ENCODE results near the gene KCTD3.
A peak's percentile ranks its signal among the peaks of the same experiment; 100 is the strongest.

Gene KCTD3

DNA sequence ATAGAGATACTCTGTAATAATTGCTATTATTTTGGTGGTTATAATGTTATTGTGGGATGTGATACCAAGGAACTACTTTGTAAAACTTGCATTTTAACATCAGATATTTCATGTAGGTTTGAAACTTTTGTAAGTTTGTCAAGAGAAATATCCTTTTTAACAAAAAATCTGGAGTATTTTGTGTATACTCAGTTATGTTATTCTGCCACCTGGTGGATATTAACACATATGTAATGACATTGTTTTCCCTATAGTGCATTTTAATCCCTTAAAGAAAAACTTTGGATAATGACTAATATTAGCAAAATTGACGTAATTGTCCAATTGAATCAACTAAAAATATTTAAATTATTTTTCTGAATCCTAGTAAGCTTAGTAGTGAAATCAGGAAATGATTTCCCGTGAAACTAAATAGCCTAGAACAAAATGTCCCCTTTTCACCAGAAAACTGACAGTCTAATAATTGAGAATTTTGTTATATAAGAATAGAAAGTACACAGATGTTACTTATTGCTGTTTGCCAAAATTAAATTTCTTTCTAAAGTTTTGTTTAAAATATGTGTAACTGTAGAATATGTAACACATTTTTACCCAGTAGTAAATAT, 39.6 kb downstream of the KCTD3 start:
- peak; percentile 13 for DNase-seq

DNA sequence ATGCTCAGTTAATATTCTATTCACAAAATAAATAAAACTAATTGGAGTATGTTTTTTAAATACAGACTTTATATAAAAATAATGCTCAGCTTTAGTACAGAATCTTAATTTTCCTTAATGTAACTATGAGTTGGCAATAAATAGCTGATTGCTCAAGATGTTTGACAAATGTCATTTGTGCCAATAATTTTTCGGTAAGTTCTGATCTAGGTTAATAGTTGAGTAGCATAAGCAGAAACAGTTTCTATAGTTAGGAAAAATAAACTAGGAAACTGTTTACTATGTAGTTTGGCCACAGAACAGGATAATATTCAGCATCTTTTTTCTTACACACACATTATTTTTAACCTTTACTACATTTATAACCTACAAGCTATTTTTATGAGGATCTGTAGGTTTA, 40.3 kb downstream of the KCTD3 start:
- DNase-seq, result no peak

DNA sequence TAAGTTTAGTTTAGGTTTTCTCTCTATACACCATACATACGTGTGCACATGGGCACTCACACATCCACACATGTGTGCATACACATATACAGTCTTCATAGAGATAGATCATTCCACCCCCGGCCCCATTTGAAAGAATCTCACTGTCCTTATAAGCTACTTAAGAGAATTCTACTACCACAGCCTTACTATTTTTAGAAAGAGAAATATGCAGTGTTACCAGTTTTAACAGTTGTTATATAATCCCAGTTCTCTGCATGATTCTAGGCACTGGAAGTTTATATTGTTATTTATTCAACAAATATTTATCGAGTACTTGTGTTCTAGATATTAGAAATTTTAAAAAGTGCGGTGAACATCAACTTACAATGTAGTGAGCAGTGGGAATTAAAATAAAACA, 41.5 kb downstream of the KCTD3 start:
- no peak for DNase-seq

DNA sequence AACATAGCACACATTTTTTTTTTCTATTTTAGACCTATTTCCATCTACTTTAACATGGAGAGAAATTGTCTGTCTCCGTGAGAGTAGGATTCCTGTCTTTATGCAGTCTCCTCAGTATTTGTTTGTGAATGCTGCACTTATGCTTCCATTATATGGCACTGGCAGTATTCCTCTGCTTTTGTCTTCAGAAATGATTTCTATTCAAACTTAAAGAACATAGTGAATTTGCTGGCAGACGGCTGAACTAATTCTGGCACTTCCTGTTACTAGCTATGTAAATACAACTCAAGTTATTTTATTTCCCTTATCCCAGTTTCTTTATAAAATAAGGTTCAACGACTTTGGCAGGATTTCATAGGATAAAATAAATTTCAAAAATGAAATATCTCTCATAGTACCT, 45.3 kb downstream of the KCTD3 start:
- DNase-seq, result no peak

DNA sequence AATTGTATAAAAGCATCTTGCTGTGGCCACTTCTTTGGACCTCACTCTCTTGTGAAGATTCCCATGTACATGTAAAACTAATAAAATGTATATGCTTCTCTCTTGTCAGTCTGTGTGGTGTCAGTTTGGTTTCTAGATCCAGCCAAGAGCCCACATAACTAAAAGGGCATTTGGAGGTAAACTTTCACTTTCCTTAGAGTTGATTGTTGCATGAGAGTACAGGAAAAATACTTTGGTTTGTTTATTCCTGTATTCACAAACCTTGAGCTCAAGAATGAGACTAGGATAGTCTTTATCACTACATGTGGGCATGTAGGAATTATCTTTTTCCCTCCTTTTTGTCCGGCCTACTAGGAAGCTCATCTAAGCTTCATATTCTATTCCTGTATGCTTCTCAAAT, 50.9 kb downstream of the KCTD3 start:
- no peak for DNase-seq

DNA sequence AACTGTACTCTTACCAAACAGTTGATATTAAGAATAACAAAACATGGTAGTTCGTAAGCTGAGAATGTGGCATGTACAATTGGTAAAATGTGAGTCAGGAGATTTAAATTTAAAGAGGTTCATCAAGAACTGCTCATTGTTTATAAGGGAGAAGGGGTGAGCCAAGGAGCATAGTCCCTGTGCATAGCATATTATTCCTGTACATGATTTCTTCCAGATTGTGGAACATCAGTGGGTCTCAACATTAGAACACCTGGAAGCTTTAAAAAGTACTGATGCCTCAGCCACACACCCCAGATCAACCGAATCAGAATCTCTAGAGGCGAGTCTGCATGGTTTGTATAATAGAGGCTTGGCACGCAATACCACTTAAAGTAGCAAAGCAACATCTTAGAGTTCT, 56.1 kb downstream of the KCTD3 start:
- DNase-seq, result peak; percentile 8

DNA sequence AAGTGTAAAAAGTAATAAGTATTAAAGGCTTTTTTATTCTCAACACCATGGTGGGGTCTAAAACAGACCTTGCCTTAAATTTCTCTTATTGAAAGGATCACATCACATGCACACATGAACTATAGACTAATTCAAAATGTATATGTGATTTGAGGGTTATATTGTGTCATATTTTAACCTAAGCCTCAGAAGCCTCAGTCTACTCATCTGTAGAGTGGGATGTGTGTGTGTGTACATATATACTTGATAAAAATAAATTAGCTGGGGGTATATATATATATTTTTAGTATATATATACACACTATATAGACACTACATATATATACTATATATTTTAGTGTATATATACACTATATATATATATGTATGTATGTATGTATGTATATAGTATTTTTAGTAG, 58.8 kb downstream of the KCTD3 start:
- no peak for DNase-seq

DNA sequence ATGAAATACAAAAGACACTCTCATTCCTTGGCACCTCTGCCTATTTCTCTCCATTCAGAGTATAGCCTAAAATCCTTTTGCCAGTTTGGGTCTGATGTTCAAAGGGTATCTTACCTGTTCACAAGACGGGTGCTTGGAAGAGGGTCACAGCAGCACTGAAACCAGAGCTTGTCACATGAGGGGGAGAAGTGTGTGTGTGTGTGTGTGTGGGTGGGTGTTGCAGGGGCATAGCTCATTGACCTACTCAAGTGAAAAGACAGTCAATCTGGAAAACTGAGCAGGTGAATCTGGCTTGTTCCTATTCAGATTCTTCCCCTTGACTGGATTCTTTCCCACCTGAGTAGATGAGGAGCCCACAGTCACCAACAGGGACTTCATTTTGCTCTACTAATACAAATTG, 63.9 kb downstream of the KCTD3 start:
- no peak for DNase-seq

DNA sequence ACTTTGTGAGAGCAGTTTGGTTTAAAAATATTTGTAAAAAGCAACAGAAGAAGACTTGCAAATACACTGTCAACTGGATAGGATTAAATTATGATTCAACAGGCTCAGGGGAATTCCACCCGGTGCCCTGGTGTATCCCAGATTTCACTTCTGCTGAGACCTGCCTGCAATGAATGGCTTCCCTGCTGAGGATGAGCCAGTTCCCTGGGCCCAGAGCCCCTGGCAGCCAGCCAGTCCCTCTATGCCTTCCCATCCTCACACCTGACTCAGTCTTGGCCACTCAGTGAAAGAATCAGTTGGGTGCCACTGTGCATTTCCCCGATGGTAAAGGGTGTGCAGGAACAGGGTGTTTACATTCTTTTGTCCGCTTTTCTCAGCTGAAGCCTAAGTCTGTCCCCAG, 64.4 kb downstream of the KCTD3 start:
- peak; percentile 29 for DNase-seq

DNA sequence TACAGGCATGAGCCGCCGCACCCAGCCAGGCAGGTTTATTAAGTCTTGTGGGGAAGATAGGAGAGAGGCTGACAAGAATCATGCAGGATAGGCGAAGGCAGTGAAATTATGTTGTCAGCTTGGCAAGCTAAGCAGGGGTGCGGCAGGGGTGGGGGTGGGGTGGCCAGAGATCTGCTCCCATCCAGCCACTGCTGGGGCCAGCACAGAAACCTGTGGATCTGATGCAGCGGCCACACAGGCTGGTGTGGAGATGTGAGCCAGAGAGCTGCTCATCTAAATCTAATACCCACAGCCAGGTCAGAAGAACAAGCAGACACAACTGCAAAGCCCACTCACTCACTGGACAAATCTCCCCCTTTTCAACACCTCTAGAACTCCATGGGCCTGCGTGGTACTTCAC, 68.7 kb downstream of the KCTD3 start:
- no peak for DNase-seq

DNA sequence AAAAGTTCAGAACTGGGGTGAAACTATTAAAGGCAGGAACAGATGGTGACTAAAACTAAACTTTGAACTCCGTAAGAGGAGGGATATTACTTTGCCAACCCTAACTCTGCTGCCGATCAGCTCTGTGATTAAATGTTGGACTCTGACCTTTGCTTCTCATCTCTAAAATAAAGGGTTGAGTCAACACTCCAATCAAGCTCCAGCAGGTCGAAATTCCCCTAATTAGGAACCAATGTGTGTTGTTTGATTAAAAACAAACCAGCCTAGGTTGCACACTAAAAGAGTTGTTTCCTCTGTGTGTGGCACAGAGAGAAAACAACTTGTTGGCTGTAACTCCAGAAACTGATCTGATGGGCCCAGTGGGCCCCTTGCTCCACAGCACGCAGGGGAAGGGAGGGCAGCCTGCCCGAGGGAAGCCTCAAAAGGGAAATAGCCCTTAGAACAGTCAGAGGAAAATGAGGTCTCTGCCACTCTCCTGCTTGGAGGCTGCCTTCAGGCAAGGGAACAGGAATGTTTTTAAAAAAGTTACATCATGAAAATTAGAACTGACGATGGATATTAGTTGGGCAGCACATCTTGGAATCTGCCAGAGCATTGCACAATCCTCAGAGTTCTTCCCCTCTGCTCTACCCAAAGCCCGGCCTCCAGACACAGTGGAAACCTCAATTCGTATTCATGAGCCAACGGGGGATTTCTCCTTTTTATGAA, 69.3 kb downstream of the KCTD3 start:
- DNase-seq, result peak; percentile 56

DNA sequence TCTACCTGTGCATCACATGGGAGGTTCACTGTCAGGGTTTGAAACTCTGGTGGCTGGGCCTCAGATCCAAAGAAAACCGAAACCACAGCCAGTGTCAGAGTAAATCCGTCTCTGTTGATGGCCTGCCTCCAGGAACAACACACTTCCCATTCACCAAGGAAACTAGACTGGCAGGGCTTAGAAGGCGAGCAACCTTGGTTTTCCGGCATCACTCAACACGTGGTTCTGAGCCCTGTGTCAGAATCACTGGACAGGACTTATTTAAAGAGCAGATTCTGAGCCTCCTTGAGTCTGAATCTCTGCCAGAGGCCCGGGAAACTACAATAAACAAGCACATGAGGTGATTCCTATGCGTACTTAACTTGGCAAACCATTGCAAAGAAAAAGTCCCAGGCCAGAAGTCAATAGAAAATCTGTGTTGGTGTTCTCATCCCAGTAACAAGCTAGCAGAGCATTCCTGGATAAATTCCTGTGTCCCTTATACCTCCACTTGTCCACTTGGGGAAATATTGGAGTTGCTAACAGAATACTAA, 70.0 kb downstream of the KCTD3 start:
- peak; percentile 48 for DNase-seq

DNA sequence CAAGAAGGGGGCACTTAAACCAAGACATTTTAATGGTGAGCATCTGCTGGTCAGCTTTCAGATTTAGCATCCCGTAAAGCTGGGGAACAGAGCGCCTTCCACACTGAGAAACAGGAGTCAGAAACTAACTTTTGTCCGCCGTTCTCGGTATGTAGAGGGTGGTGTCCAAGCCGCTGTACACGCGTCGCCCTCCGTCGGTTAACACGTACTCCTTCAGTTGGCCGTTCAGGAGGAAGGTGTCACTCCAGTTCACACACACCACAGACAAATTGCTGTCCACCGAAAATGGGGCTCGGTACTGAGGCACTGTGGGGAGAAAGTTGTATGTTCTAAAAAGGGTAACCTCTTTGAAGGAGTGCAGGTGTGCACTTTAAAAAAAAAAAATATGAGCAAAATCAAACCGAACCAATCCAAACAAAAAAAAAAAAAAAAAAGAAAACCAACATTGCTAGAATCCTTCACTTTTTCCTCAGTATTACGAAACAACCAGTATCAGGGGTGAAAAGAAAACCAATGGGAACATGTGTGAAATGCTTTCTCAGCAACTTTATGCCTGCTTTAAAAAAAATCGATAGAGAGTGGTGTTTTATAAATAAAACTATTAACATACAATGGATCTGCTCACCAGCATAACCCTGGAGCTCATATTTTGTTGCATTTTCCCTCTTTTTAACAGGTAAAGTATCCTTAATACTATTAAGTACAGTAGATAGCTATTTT, 73.5 kb downstream of the KCTD3 start:
- DNase-seq, result no peak

DNA sequence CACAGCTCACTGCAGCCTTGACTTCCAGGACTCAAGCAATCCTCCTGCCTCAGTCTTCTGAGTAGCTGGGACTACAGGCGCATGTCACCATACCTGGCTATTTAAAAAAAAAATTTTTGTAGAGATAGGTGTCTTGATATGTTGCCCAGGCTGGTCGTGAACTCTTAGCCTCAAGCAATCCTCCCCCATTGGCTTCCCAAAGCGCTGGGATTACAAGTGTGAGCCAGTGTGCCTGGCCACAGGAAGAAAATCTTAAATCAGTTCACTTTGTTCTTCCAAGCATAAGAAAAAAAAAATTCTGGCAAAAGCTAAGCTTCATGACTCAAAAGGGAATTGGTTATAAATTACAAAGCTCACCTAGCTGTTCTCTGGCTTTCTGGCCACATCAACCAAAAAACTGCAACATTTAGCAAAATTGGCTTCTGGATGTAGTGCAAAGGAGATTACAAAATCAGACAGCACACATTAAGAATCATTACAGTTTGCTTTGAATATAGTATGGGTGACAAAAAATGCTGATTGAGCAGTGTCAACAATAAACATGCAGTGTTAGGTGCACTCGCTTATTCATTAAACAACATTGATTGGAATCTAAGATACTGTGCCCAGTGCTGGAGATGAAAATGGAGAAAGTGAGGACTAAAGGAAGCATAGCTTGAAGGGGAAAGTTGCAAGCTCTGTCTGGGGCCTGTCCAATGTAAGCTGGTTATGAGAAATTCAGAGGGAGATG, 76.7 kb downstream of the KCTD3 start:
- peak; percentile 15 for DNase-seq

DNA sequence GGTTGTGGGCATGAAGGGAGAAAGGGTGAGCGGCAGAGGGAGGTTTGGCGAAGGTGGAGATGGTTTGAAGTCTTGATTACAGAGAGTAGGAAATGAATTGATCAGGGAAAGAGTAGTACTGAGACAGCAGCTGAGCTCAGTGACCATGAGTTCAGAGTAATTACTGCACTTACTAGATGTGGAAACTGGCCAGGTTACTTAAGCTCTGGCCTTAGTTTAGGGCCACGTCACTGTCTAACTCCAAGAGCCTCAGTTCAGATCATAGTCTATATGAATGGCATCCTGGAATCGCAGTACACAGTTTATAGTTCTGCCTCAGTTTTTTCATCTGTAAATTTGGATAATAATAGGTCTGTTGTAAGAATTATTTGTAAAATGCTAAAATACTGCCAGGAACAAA, 78.1 kb downstream of the KCTD3 start:
- no peak for DNase-seq

DNA sequence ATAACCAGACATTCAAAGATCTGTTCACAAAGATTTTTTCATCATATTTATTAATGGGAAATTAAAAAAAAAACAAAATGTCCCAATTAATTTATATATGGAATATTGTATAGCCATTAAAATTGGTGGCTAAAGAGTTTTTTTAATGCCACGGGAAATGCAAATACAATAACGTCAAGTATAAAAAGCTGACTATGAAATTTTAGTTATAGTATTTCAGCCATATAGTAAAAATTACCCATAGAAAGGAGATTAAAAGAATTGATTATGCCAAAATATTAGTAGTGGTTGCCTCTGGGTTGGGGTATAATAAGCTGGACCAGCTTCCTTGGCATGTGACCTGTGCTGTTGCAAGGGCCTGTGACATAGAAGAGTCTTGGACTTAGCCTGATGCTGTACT, 78.8 kb downstream of the KCTD3 start:
- DNase-seq, result no peak

DNA sequence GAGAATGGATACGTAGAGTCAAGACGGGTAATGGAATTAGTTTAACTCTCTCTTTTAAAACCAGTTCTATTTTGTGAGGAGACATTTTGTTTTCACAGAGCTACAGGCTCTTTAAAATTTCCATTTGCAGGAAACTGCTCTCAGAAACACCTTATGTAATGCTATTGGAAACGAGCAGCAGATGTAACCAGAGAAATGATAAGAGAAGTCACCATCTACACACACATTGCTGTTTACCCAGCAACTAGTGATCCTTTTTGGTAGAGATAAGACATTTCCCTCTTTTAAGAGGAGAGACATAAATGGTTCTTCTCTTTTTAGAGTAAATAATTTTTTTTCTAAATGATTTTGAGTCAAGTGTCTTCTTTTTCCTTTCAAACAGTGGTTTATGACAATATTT, 80.6 kb downstream of the KCTD3 start:
- no peak for DNase-seq

DNA sequence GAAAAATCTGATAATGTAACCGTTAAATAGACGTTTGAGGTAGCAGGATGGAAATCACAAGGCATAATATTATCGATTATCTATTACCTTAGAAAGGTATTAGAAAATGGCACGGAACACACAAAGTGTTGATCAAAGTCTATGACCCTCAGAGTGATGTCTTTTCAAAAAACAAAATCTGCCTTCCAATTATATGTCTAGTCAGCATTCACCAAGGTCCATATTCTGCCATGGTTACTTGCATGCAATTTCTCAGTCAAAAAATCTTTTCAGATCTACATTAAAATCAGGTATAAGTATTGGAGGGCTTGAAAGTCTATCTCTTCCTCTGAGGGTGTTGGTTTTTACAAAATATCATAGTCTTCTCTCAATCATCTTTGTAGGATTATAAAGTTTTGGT, 81.9 kb downstream of the KCTD3 start:
- no peak for DNase-seq

DNA sequence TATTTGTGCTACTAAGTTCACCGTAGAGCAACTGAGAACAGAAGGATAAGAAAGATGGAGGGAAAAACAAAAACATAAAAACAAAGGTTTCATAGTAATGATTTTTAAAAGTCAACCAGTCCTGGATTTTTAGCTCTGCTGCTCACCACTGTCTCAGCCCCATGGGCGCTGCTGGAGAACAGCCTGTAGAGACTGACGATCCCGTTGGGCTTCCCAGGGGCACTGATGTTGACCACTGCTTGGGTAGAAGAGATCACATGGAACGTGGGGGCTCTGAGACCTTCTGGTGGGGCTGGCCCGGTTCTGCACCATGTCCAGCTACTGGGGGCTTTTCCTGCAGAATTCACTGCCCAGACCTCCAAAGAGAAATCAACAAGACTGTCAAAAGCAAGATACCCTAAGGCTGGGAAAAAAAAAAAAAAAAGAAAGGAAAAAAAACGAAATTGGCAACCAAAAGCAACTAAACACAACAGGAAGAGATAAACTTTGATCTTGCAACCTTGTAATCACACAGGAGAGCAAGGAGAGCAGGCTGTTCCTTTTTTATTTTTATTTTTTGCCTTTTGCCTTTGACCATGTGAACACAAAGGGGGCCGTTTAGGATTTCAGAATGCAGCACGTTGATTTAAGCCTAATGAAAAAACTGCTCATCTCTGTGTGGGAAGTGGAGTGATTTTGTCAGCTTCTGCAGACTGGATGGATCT, 83.5 kb downstream of the KCTD3 start:
- DNase-seq, result no peak

DNA sequence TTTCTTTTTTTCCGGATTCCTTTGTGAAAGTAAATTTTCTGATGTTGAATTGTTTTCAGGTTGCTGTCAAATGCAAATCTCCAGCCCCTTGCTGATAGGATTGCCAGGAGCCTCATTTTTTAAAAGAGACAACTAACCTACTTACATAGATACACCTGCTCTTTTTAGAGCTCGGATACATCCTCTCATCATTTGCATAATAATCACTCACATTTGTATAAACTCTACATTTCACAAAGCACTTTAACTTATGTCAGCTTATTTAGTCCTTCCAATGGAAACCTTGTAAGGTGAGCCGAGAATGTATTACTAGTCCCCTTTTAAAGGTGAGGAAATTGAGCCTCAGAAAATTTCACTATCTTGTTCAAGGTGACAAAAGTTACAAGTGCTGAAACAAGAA, 84.8 kb downstream of the KCTD3 start:
- no peak for DNase-seq

DNA sequence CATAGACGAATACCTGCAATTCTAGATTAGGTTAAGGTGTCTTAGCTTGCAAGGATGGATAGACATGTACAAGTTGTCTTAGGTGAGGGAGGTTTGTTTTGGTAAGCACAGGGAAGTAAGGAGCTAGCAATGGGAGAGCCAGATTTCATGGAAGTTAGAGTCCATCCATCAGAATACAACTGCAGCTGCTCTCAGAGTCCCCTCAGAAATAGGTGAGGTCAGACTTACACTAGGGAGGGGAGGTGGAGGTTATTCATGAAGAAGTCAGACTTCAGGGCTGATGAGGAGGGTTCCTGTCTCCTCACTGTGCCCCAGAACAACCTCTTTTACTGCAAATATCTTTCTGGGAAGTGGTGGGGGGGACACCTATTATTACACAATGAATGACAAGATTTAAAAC, 85.3 kb downstream of the KCTD3 start:
- DNase-seq, result no peak

DNA sequence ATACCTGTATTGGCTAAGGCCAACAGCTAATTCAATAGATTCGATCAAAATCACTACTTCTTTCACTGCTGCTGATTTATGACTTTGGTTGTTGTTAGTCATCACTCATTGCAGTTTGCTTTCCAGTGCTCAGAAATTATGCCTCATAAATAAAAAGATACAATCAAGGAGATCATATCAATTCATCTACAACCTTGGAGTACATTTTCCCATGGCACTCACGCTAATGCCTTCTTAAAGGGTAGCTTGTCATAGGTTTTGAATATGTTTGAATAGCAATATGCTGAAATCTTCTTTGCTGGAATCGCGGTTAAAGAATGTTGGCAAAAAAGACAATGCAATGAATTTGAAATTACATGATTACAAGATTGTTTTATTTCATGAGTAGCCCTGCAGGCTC, 89.9 kb downstream of the KCTD3 start:
- no peak for DNase-seq

DNA sequence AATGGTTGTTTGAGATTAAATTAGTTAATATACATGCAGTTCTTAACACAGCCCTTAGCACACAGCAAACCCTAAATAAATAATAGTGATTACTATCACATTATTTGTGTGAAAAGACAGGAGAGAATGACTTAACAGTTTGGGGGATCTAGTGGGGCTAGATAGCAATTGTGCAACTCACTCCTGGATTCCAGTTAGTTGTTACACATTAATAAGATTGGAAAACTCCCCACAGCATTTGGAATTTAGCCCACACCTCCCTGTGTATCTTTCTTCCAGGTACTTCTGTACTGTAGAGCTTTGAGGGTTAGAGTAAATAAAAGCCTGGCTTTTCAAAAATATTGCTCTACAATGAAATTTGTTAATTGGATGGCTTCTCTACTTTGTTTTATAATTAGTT, 93.2 kb downstream of the KCTD3 start:
- DNase-seq, result no peak
